Mesodermal cell (in vitro differentiated cells): ENCODE measurements around the gene EEF1G.
A peak's percentile ranks its signal among the peaks of the same experiment; 100 is the strongest.
"Not testable (repeated sequence)": the region's sequence is repeated elsewhere in the genome, so short reads cannot be mapped to it uniquely, and the experiment has no call there.

Source experiments
- H3K27ac ChIP-seq: 2 replicates; pipeline ENCODE4 v1.7.0; 2013; ENCODE audit warnings: mild to moderate bottlenecking, low read depth, low read length, moderate library complexity; ENCODE audit not compliant: severe bottlenecking
- H3K36me3 ChIP-seq: 2 replicates; pipeline ENCODE4 v1.7.1; 2013; ENCODE audit warnings: mild to moderate bottlenecking, low read length, moderate library complexity; ENCODE audit not compliant: control insufficient read depth, insufficient read depth
- H3K4me1 ChIP-seq: one replicate; pipeline ENCODE4 v1.7.1; 2013; ENCODE audit warnings: mild to moderate bottlenecking, low read length; ENCODE audit not compliant: insufficient read depth, control insufficient read depth, poor library complexity, severe bottlenecking
- H3K4me3 ChIP-seq: 2 replicates; pipeline ENCODE4 v1.7.0; 2013; ENCODE audit warnings: low read length, control low read depth, mild to moderate bottlenecking; ENCODE audit not compliant: insufficient read depth, poor library complexity, severe bottlenecking; ENCODE audit errors: extremely low read depth
- H3K9me3 ChIP-seq: 2 replicates; pipeline ENCODE4 v1.7.1; 2013; ENCODE audit warnings: mild to moderate bottlenecking, low read length, moderate library complexity; ENCODE audit not compliant: control insufficient read depth
- WGBS, 2 experiments: methylation state at CpG; one replicate each; pipeline ENCODE4 v1.1.5; 2013; ENCODE audit warnings: missing lambda C conversion rate in 2 of 2; ENCODE audit not compliant: insufficient coverage in 2 of 2; 5-methylcytosine and 5-hydroxymethylcytosine counted together

Gene EEF1G

GRCh38 chr11:62575156-62575555 is 1.5 kb upstream of the EEF1G start:
- H3K4me3 ChIP-seq: peak overlapping the region; percentile 100
- no peaks in the 10 kb centered on the region for H3K9me3 ChIP-seq
- H3K27ac ChIP-seq: peak overlapping the region; percentile 1
- H3K4me1 ChIP-seq: peaks cover 25% of the 10 kb centered on the region
- peaks cover 70% of the 10 kb centered on the region for H3K36me3 ChIP-seq
- WGBS, 2 experiments: 86 to 89% methylated on average over 15 to 17 of the region's 17 CpGs

GRCh38 chr11:62574363-62575071 is 826 bp upstream of the EEF1G start:
- Histone ChIP-seq H3K9me3 (no peaks in the 10 kb centered on the region), H3K4me1 (peaks cover 25% of the 10 kb centered on the region), H3K27ac (peak overlapping the region; percentile 95), H3K4me3 (peak overlapping the region; percentile 100), H3K36me3 (peaks cover 70% of the 10 kb centered on the region)
- 13 to 19% methylated on average over 26 to 29 of the region's 33 CpGs for WGBS, 2 experiments

- peak overlapping the region; percentile 100 for H3K4me3 ChIP-seq
- peak overlapping the region; percentile 86 for H3K27ac ChIP-seq
- peaks cover 72% of the 10 kb centered on the region for H3K36me3 ChIP-seq
- peaks cover 25% of the 10 kb centered on the region for H3K4me1 ChIP-seq
- H3K9me3 ChIP-seq: no peaks in the 10 kb centered on the region
- WGBS, 2 experiments: 1 to 2% methylated on average over 30 to 33 of the region's 33 CpGs
Measured at GRCh38 chr11:62573006-62573591, 592 bp downstream of the EEF1G start.

- Histone ChIP-seq H3K27ac (no peak overlapping the region), H3K4me1 (peaks cover 25% of the 10 kb centered on the region), H3K4me3 (peak overlapping the region; percentile 100), H3K36me3 (peaks cover 76% of the 10 kb centered on the region), H3K9me3 (no peaks in the 10 kb centered on the region)
- 50 to 76% methylated on average over 2 to 5 of the region's 12 CpGs for WGBS, 2 experiments
Measured at GRCh38 chr11:62572431-62572830, 1.3 kb downstream of the EEF1G start.

GRCh38 chr11:62571493-62571892 is 2.2 kb downstream of the EEF1G start:
- H3K9me3 ChIP-seq, H3K27ac ChIP-seq, H3K4me3 ChIP-seq: not testable (repeated sequence)
- H3K4me1 ChIP-seq: peaks cover 31% of the 10 kb centered on the region
- WGBS, 2 experiments: 95 to 97% methylated on average over 3 to 4 of the region's 5 CpGs
- H3K36me3 ChIP-seq: peaks cover 79% of the 10 kb centered on the region

GRCh38 chr11:62570903-62571302 is 2.8 kb downstream of the EEF1G start:
- WGBS, 2 experiments: 86 to 100% methylated on average over 1 to 2 of the region's 5 CpGs
- Histone ChIP-seq H3K36me3 (peaks cover 79% of the 10 kb centered on the region), H3K4me1 (peaks cover 29% of the 10 kb centered on the region)
- not testable (repeated sequence) for H3K4me3 ChIP-seq, H3K27ac ChIP-seq, H3K9me3 ChIP-seq

GRCh38 chr11:62569611-62570010 is 4.1 kb downstream of the EEF1G start:
- no peak overlapping the region for H3K27ac ChIP-seq
- no peaks in the 10 kb centered on the region for H3K9me3 ChIP-seq
- peaks cover 22% of the 10 kb centered on the region for H3K4me1 ChIP-seq
- no peak overlapping the region for H3K4me3 ChIP-seq
- WGBS, 2 experiments: no CpG with 5 or more reads among the region's 1 CpG
- H3K36me3 ChIP-seq: peaks cover 80% of the 10 kb centered on the region

GRCh38 chr11:62567018-62567633 is 6.6 kb downstream of the EEF1G start:
- H3K4me3 ChIP-seq: no peak overlapping the region
- H3K36me3 ChIP-seq: peaks cover 95% of the 10 kb centered on the region
- WGBS, 2 experiments: 86 to 95% methylated on average over 1 to 4 of the region's 8 CpGs
- H3K4me1 ChIP-seq: peaks cover 23% of the 10 kb centered on the region
- no peaks in the 10 kb centered on the region for H3K9me3 ChIP-seq
- H3K27ac ChIP-seq: no peak overlapping the region

GRCh38 chr11:62566247-62566646 is 7.4 kb downstream of the EEF1G start:
- Histone ChIP-seq H3K4me3 (no peak overlapping the region), H3K4me1 (peaks cover 18% of the 10 kb centered on the region), H3K36me3 (peaks cover 95% of the 10 kb centered on the region), H3K27ac (no peak overlapping the region), H3K9me3 (no peaks in the 10 kb centered on the region)
- WGBS, 2 experiments: 97 to 100% methylated on average over 8 of the region's 8 CpGs

GRCh38 chr11:62565100-62565802 is 8.4 kb downstream of the EEF1G start:
- Histone ChIP-seq H3K4me3 (no peak overlapping the region), H3K4me1 (peaks cover 16% of the 10 kb centered on the region), H3K36me3 (peaks cover 88% of the 10 kb centered on the region), H3K9me3 (no peaks in the 10 kb centered on the region), H3K27ac (no peak overlapping the region)
- WGBS, 2 experiments: 97 to 100% methylated on average over 2 to 5 of the region's 5 CpGs
